ENCODE data around the gene C4B.
A peak's percentile ranks its signal among the peaks of the same experiment; 100 is the strongest.
"Not testable (repeated sequence)": the region's sequence is repeated elsewhere in the genome, so short reads cannot be mapped to it uniquely, and the experiment has no call there.

Gene C4B

DNA sequence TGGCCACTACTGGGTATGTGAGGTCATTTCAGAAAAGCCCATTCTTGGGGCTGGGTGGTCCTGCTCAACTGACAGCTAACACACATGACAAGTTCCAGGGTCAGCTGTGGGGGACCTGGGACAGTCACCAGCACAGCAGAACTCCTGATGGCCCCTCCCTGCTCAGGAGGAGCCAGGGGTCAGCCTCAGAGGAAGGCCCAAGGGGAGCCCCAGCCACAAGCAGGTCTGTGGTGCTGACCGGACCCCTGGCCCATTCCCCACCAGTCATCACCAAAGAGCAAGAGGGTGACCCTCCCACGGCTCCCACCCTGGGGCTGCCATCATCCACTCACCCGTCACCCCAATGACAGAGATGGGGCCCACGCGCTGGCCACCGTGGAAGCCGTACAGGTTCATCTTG, 41.7 kb downstream of the C4B start:
- no peak for DNase-seq

DNA sequence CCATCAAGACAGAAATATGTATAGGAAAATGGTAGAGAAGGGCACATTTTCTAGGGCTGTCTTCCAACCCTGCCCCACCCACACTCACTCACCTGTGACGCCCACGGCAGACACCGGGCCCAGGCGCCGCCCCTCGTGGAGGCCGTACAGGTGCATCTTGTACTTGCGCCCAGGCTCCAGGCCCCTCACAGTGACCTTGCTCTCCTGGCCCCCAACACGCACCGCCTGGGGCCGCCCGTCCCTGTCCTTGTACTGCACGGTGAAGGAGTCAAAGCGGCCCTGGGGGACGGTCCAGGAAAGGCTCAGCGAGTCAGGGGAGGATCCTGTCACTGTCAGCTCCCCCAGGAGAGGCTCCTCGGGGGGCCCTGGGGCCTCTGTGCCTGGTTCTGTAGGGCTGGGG, 43.4 kb downstream of the C4B start:
- no peak for DNase-seq

DNA sequence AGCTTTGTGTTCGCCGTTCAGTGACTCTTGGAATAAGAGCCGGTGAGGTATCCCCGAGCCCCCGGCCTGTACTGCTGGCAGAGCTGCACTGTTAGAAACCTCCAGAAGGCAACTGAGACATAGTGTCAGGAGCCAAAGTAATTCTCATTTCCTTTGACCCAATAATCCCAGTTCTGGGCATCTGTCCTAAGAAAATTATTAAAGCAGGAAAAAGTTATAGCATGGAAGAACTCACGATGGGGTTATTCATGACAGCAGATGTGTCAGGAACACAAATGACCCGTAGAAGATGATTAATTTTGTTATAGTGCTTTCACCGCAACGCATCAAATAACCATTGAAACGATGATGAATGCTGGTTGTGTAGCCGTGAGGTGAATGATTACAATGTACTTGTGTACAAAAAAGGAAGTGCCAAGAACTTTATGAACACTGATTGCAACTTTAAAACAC, 43.9 kb downstream of the C4B start:
- DNase-seq, result no peak

DNA sequence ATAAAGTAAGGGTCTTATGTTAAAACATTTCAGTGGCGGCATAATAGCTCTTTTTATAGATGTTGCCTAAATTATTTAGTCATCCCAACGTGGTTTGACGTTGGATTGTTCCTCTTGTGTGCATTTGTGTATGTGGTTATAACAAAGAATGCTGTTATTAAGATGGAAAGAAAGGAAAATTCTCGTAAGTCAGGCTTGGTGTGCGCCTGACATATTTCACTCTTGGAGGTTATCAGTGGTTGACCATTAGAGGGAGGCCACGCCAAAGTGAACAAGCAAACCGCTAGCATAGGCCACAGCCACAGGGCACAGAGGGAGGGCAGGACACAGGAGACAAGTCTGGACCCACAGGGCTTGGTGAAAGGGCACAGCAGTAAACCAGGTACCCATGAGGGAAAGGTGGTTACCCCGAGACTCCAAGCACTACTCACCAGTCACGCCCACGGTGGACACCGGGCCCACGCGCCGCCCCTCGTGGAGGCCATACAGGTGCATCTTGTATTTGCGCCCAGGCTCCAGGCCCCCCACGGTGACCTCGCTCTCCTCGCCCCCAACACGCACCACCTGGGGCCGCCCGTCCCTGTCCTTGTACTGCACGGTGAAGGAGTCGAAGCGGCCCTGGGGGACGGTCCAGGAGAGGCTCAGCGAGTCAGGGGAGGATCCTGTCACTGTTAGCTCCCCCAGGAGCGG, 46.5 kb downstream of the C4B start:
- peak; percentile 5 for DNase-seq

DNA sequence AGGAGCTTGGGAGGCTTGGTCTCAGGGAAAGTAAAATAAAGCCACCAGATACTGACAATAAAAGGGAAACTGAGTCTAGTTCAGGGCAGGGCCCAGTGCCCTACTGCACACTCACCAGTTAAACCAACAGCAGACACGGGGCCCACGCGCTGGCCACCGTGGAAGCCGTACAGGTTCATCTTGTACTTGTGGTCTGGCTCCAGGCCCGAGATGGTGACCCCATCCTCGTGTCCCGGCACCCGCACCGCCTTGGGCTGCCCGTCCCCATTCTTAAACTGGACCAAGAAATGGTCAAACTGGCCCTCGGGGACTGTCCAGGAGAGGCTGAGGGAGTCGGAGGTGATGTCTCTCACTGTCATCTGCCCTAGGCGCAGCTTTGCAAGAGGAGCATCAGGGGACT, 50.1 kb downstream of the C4B start:
- DNase-seq, result no peak

DNA sequence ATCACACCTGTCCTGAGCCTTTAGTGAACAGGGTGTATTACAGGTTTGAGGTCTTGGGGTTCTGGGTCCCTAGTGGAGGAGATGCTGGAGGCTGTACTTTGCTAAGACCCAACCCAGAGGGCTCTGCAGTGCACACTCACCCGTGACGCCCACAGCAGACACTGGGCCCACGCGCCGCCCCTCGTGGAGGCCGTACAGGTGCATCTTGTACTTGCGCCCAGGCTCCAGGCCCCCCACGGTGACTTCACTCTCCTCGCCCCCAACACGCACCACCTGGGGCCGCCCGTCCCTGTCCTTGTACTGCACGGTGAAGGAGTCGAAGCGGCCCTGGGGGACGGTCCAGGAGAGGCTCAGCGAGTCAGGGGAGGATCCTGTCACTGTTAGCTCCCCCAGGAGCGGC, 52.9 kb downstream of the C4B start:
- not testable (repeated sequence) for DNase-seq

DNA sequence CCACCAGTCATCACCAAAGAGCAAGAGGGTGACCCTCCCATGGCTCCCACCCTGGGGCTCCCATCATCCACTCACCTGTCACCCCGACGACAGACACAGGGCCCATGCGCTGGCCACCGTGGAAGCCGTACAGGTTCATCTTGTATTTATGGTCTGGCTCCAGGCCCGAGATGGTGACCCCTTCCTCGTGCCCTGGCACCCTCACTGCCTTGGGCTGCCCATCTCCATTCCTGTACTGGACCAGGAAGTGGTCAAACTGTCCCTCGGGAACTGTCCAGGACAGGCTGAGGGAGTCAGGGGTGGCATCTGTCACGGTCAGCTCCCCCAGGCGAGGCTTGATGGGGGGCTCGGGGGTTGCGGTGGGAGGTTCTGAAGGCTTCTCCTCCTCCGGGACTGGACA, 53.7 kb downstream of the C4B start:
- DNase-seq, result not testable (repeated sequence)

DNA sequence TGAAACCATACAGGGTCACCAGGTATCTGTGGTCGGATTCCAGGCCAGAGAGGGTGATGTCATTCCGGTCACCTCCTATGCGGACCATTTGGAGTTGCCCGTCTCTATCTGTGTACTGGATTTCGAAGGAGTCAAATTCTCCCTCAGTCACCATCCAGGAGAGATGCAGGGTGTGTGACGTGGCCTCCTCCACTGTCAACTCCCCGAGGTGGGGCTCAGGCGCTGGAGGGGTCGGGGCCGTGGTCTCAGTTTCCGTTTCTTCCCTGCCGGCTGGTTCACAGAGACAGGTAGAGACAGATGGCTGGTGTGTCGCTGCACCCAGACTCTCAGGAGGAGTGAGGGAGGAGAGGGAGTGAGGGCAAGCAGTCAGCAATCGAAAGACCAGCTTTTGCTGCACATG, 54.3 kb downstream of the C4B start:
- no peak for DNase-seq

DNA sequence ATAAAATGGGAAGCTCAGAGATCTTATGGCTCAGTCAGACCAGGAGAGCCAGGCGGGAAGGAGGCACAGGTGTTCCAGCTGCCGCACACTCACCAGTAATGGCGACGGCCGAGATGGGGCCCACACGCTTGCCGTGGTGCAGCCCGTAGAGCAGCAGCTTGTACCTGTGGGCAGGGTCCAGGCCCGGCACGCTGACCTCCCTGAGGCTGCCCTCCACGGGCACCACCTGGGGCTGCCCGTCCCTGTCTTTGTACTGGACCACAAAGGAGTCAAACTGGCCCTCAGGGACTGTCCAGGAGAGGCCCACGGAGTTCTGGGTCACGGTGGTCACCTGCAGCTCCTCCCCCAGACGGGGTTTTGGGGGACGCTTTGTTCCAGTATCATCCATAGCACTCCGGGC, 54.9 kb downstream of the C4B start:
- no peak for DNase-seq

DNA sequence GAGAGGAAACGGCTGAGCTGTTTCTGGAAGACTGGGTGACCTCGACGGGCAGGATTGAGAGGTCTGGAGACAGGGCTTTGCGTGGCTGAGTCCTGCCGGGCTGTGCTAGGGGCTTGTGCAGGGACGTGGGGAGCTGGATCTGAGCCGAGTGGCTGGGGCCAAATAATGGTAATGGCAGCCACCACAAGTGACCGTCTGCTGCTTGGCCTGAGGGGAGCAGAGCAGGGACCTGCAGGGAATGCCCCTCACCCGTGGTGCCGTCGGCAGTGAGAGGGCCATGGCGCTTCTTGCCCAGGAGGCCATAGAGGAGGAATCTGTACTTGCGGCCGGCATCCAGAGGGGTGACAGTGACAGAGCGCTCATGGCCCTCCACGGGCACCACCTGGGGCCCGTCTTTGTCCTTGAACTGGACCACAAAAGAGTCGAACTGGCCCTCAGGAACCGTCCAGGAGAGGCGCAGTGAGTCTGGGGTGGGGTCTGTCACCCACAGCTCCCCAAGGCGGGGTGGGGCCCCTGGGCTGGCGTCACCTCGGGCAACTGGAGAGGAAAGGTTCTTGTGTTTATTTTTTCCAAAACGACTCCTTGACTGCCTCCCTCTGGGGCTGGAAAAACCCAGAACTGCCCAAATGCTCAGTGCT, 55.4 kb downstream of the C4B start:
- DNase-seq, result no peak

DNA sequence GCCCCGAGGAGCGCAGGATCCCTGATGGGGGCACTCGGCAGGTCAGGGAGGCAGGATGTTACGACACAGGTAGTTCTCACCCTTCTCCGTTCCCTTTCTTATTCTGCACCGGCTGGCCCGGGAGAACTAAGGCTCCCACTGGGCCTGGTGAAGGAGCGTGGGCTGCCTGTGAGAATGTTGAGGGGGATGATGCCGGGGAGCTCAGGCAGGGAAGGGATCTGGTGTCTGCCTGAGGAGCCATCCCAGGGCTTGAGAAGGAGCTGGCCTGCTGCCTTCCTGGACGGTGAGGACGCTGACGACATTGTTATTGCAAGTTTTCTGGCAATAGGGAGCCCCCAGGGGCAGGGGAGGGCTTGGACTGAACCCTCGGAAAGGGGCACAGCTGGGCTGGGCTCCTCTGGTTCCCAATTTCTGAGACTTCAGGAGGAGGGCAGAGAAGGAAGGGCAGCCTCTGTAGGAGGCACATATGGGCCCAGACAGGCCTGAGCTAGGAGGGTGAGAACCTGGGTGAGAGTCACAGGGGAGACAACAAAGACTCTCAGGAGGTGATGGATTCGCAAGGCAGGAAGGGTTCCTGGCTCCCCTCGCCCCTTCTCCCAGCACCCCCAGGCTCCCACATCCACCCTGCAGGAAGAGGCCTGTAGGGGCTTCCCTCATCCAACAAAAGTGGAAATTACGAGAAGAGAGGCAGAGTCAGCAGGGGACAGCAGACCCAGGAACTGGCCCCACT, 56.4 kb downstream of the C4B start:
- no peak for DNase-seq

DNA sequence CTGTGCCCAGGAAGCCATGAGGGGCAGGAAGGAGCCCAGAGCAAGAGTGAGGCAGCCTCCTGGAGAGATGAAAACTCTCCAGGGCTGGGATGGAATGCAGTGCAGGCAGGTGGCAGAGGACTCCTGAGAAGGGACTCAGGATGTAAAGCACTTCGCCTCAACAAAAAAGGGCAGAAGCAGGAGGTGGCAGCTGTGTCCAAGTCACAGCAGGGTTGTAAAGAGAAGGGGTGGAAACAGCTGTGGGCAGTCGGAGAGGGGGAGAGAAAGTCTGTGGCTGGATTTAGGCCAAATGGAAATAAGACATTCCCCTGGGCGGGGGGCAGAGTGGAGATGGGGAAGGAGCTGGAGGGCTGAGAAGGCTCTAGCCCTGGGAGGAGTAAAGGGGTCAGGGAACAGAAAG, 58.5 kb downstream of the C4B start:
- no peak for DNase-seq

DNA sequence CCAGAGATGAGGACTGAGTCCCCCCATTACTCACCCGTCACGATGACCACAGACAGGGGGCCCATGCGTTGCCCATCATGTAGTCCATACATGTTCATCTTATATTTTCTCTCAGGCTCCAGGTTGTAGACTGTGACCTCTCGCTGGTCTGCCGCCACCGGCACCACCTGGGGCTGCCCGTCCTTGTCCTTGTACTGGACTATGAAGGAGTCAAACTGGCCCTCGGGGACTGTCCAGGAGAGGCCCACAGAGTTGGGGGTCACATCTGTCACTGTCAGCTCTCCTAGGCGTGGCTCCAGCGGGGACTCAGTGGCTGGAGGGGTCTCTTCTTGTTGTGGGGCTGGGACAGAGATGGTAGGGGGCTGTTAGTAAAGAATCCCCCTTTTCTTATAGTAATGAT, 59.0 kb downstream of the C4B start:
- no peak for DNase-seq

DNA sequence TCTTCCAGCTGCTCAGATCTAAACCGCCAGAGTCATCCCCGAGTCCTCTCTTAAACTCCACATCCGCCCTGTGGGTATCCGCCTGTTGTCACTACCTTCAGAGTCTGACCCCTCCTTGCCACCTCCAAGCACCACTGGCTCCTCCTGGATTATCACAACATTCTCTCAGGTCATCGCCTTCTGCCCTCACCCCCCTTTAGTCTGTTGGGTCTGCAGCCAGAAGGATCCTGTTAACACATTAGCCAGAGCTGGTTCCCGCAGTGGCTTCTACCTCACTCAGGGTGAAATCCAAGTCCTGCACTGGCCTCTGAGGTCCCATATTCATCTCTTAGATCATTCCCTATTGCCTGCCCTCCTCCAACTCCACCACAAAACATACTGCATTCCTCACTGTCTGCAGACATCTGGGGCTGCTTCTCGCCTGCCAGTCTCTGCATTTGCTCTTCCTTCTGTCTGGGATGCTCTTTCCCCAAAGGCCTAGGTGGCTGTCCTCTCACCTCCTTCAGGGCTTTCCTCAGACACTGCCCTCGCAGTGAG, 60.5 kb downstream of the C4B start:
- no peak for DNase-seq

DNA sequence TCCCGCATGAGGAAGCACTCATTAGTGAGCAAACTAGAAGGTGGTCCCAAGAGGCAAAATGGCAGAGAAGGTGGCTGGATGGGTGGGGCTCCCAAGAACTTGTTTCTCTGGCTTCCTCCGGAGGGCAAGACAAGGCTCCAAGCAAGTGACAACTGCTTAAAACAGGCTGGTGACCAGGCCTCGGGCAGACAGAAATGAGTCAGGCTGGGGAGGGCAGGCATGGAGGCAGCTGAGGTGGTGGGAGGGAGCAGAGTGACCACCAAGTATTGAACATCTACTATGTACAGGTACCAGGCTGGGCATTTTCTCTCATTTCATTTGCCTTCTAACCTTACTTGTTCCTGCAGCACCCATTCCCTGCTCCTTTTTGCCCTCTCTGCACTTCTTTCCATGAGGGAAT, 61.2 kb downstream of the C4B start:
- no peak for DNase-seq

DNA sequence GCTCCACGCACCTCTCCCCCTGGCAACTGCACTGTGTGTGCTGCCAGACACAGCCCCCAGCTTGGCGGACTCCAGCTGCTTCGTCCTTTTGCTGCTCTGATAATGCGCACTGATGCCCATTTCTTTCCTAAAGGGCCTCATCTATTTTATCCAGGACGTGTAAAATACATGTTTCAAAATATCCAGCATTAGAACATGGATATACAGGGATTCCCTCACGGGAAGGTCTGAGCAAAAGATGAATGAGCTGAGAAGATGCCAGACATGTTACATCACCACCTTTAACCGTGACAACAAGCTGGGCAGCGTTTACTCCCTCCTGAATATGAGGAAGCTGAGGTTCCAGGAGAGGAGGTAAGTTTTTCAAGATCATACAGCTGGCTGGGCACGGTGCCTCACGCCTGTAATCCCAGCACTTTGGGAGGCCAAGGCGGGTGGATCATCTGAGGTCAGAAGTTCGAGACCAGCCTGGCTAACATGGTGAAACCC, 61.8 kb downstream of the C4B start:
- no peak for DNase-seq

DNA sequence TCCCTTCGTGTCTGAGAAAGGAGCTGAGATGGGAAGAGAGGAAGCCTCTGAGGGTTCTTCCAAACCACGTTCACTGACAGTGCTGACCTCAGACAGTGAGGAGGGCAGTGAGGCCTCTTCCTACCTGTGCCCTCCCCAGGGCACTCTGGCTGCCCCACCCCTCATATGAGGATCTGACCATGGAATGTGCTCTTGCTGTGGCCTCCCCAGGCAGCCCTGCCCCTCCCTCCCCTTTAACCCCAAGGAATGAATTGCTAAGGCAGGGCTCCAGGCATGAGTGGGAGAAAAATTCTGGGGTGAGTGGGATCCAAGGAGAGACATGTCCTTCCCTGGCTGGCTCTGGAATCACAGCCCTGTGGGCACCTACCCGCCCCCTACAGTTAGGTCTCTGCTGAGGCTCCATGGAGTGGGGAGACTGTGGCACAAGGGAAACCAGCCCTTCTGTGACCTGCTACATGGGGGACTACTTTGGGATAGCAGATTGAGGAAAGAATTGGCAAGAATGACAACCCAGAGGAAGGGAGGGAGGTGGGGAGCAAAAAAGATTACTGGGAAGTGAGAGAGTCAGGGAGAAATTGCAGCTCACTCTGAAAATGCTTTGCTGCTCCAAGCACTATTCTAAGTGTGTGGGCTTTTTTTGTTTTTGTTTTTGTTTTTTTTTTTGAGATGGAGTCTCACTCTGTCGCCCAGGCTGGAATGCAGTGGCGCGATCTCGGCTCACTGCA, 65.1 kb downstream of the C4B start:
- no peak for DNase-seq

DNA sequence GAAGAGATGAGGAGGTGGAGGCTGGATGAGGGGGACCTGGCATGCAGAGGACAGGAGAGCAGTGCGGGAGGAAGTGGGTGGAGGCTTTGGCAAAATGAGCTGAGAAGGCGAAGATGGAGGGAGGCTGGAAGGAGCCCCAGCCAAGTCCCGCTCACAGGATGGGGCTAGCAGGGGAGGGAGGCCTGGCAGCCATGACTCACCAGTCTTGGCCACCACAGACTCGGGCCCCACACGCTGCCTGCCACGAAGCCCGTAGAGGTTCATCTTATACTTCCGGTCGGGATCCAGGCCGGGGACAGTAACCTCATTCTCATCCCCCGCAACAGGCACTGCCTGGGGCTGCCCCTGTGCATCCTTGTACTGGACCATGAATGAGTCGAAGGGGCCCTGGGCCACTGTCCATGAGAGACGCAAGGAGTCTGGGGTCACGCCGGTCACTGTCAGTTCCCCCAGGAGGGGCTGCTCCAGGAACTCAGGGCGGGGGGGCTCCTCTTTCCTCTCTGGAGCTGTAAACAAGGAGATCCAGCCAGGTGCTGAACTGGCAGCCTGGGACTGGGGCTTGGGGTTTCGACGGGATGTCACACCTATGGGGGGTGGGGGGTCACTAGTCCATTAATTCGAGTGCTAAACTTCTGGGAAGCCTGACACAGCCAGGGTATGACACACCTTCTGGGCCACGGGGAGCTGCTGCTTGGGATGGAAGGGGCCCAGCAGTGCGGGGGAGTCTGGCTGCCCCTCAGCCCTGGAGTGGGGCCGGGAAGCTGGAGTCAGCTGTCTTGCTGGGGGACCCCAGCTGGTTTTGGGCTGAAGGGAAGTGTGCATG, 66.8 kb downstream of the C4B start:
- no peak for DNase-seq

DNA sequence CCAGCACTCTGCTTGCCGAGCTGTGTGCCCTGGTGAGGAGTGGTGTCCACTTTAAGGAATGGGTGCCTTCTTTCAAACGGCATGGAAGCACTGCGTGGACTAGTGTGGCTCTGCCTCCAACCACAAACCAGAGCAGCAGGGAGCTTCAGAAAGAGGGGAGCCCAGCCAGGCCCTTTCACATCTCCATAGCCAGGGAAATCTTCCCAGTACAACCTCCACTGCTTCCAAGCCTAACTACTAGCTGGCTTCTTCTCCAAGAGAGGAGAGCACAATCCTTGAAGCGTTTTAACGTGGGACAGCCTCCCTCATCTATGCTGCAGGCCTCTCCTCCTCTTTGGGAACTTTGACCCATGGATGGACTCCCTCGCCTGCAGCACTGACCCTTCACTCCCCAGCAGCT, 67.9 kb downstream of the C4B start:
- no peak for DNase-seq

DNA sequence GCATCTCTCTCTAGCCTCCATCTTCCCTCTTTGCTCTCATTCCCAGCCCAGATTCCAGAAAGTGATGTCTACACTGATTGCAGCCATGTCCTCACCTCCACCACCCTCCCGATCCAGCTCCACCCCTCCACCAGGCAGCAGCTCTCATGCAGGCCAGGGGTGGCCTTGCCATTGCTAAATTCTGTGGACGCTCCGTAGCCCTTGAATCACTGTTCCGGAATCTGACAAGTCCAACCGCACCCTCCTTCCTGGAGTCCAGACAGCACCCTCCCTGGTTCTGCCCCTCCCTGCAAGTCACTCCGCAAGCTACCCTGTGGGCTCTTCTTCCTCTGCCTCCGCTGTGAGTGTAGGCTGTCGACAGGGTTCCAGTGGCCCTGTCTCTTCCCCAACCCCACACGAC, 68.3 kb downstream of the C4B start:
- DNase-seq, result no peak

DNA sequence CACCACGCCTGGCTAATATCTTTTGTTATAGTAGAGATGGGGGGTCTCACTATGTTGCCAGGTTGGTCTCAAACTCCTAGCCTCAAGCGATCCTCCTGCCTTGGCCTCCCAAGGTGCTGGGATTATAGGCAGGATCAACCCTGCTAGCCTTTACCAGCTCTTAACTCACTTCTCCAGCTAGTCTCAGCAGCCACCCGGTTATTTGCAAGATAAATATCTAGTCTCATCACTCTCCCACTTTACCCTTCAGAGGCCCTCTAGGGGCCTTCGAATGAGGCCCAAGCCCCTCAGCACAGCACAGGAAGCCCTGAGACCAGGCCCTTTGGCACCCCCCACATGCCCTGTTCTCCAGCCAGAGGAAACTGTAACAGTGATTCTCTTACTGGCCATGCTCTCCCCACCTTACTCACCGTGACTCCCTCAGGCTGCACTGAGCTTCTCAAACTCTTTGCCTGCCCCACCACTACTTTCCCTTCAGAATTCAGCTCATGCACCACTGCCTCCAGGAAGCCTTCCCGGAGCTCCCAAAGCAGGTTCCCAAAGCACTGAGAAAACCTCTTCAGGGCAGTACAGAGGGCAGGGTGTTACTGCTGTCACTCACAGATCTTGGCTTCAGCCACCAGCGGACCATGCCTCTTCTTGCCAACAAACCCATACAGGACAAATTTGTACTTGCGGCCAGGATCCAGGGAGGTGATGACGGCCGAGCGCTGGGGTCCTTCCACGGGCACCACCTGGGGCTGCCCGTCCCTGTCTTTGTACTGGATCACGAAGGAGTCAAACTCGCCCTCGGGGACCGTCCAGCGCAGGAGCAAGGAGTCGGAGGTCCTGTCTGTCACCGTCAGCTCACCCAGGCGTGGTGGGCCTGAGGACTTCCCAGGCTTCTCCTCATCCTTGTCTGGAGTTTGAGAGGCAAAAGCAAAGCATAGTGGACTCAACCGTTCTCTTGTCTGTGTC, 69.5 kb downstream of the C4B start:
- no peak for DNase-seq

All from NCI-H510A treated with DMSO at 0.1 percent for 48 hours (cell line).